GM21528 (cell line): ENCODE measurements around the gene MCHR2.

Source experiments
- ATAC-seq: cut with Tn5 transposase; IDR thresholded peaks from one replicate; pipeline ENCODE4 v1.9.1; 2021; ENCODE audit warnings: mild to moderate bottlenecking, moderate library complexity; ENCODE audit not compliant: unreplicated experiment, low FRiP score

The MCHR2 gene

DNA sequence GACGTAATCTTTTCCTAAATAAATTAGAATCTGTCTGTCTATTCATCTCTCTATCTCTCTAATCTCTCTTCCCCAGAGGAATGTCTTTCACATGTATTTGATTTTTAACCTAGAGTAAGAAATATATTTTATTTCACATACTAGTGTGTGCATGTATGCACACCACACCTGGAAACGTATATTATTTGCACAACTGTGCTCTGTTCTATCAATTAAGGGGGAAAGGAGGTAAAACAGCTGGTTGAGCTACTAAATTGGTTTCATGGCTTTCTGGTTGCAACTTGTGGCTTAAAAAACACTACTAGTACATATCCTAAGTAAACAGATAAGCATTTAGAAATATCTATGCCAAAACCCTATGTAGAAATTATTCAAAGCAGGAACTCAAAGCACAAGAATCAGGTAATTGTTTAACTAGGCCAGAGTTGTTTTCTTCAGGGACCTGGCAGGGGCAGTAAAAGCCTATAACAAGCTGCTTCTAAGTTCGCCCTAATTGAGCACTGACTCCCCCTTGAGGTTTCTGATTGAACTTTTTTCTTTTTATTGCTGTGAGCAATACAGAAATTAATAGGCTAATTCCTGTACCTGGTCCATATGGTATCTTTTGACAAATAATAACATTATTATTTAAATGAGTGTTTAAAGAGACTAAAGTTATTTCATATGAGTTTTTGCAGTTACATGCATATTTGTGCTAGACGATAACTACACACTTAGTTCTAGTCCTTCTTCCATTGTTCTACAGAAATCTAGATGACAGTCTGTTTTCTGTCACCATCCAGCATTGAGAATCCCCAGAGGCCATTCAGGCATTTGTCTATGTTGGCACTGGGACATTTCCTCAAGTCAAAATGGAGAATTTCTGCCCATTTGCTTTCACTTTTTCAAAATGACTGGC lies 88.6 kb downstream of the MCHR2 start:
- ATAC-seq: peak; percentile 86

DNA sequence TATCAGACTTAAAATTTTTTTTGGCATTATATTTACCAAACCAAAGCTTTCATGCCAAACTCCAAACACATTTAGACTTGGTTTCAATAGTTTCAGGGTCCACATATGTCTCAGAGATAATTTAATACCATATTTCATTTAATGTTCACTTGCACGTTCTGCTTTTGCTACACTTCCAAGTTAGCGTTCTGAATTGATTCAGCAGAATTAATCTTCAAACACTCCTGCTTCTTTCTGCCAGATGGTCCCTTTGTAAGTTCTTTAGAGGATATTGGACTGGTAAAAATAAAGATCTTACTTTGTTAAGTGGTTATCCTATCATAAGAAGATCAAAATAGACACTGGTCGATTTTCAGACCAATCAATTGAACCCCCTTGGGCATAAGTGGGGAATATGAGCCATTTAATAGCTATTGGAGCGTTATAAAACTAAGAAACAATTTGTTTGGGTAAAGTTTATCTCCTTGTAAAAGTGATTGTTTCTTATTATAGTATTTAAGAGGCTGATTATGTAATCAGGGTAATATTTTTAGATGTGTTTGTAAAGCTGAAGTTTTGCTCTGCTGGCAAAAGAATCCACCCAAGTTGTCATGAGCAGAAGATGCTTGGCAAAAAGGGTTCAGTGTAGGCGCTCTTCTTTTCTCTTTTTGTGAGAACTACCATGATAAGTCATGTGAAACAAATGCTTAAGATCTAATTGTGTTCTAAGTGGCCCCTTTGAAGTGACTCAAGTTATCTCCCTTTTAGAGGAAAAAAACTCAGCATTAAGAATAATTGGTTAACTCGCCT lies 92.2 kb downstream of the MCHR2 start:
- no peak for ATAC-seq

DNA sequence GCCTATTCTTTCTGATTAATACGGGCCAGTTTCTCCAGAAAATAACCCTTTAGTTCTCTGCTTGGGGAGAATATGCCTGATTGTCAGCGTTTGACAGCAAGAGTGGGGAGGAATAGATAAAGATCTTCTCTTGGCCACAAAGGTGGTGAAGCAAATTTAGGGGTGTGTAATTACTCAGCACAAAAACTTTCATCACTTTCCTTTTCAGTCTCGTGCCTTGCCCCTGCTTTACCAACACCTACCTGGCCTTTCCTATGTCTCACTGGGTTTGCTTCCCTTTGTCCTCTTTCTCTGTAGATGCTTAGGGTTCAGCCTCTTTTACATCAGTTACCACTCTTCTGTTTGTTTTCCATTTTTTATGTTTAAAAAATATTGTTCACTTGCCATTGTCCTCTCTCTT lies 99.2 kb downstream of the MCHR2 start:
- no peak for ATAC-seq

DNA sequence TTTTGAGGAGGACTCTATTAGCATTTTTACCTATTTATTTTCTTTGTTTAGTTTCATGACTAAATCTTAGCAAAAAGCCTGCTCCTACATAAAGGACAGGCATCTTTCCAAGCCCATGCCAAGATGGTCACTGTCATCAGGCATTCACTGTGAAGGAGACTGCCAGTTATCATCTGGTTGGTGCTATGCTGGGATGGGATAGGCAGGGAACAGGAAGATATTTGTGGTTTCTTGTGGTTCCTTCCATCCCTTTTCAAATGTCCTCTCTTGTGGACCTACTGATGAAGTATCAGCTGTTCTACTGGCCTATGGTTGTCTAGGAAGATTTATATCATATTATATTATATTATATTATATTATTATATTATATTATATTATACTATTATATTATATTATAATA lies 107.0 kb downstream of the MCHR2 start:
- ATAC-seq: no peak

DNA sequence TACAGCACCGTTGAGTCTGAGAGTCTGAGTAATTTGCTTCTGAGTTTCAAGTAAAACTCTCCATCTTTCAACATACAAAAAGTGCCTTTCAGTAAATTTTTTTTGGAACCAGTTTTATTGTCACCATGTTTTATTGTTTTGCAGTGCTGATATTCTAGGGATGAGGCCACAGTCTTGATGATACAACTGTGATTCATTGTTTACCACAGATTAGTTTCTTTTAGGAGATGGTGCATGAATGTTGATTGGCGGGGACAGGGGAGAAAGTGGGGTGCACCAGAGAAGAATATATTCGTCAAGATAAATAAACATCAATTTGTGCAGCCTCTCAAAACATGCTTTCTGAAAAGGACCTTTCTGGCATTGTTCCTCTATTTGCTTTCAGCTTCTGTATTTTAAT lies 109.0 kb downstream of the MCHR2 start:
- no peak for ATAC-seq

DNA sequence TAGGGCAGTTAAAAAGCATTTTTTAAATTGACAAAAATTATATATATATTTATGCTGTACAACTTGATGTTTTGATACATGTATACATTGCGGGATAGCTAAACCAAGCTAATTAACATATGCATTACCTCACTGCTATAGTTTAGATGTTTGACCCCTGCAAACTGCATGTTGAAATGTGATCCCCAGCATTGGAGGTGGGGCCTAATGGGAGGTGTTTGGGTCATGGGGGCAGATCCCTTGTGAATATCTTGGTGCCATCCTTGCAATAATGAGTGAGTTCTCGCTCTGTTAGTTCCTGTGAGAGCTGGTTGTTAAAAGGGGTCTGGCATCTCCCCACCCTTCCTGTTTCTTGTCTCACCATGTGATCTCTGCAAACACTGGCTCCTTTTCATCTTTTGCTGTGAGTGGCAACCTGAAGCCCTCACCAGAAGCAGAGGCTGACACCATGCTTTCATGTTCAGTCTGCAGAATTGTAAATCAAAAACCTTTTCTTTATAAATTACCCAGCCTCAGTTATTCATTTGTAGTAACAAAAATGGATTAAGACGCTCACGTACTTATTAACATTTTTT lies 111.8 kb downstream of the MCHR2 start:
- ATAC-seq: no peak

DNA sequence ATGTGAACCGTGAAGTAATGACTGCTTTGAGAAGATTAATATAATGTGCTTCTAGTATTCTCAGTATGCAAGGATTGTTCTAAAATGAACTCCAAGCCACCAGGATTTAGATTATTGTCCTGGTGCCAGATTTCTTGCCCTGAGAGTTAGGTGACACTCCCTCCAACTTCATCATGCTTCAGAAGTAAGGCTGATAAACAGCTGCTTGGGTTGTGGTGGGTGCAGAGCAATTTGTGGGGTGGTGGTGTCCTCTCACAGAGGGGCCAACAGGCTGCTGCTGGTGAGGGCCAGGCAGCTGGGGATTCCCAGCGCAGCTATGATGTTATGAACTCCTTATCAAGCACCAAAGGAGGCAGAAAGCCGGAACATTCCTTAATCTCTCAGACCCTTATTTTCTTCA lies 114.6 kb downstream of the MCHR2 start:
- ATAC-seq: no peak

DNA sequence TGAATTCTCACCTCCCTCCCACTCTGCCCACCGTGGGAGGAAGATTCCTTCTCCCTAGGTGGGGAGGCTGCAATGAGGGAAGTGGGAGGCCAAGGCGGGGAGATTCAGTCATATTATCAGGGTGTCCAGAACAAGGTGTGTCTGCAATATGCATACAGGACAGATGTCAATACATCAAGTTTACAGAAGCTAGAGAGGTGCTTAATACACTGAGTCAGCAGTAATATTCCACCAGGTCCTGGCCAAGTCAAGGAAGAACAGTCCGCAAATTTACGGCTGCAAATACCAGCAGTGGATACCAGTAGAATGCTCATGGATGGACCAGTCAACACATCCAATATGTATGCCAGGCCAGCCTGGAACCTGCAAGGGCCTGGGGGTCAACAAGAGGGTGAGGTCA lies 119.0 kb downstream of the MCHR2 start:
- no peak for ATAC-seq

DNA sequence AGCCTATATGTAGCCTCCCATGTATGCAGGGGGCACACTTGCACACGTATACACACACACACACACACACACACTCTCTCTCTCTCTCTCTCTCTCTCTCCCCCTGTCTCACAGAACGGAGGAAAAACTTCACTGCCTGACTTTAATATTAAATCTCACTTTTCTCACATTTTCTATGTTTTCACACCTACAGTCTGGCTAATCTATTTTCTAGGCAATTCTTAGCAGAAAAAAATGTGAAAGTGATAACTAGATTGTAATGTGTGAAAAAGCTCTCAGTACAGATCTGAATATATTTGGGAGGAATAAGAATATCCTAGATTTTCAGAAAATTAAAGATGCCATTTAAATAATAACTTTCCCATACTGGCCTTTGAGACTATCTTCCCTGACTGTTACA lies 120.9 kb downstream of the MCHR2 start:
- ATAC-seq: no peak

DNA sequence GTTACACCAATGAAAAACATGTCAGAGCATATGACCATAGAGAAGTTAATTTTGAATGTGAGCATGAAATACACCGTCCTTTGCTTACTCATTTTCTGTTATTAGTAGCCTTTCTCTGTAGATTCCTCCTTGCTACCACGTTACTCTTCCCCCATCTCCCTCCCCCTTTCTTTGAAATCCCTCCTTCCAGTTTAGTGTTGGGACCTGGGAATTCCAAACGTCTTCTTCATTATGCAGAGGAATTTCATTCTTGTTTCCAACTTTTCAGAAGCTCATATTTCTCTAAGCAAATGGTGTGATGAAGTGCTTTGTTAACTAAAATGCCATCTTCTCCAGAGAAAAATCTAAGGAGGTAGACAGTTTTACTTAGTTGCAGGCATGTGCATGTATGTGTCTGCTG lies 122.4 kb downstream of the MCHR2 start:
- no peak for ATAC-seq
